IPS-NIHi11 (cell line): Measurements from ENCODE around the gene PSME4.
A peak's percentile ranks its signal among the peaks of the same experiment; 100 is the strongest.
"Not testable (repeated sequence)": the region's sequence is repeated elsewhere in the genome, so short reads cannot be mapped to it uniquely, and the experiment has no call there.

Source experiments
- DNase-seq: peaks from one replicate; pipeline ENCODE4 v3.0.0; 2012; ENCODE audit warnings: mixed read lengths, low spot score

The PSME4 gene

DNA sequence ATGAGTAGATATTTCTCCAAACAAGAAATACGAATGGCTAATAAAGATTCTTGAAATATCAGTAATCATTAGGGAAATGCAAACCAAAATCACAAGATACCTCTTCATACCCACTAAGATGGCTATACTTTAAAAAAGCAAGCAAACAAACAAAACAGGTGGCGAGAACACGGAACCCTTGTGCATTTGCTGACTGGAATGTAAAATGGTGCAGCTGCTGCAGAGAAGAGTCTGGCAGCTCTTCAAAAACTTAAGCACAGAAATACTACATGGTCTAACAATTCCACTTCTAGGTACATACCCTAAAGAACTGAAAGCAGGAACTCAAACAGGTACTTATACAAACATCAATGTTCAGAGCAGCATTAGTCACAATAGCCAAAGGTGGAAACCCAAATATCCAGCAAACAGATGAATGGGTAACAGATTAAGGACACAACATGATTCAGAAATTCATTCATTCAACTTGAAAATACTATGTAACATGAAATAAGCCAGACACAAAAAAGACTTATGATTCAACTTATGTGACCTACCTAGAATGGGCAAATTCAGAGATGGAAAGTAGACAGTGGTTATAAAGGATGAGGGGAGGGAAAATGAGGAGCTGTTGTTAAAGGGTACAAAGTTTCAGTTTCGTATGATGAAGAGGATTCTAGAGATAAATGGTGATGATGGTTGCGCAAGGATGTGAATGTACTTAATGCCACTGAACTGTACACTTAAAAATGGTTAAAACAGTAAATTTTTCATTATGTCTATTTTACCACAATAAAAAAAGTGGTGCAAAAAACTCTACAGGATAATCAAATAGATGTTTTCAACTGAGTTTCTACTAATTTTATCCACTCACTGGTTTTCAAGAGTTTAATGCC, 84.2 kb downstream of the PSME4 start:
- no peak for DNase-seq

DNA sequence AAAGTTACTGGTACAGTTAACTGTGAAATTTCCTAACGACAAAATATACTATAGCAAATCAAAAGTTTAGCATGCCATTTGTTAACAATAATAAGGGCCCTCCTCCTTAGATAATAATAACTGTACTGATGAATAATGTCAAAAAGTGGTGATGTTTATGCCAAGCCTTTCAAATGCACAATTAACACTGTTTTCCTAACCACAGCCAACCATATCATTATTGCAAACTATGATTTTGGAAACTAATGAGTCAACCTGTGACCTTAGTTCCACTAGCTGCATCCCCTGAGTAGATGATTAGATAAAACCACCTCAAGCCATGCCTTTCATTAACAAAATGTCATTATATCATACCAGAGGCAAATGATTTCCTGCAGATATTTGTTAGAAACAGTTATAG, 85.9 kb downstream of the PSME4 start:
- no peak for DNase-seq

DNA sequence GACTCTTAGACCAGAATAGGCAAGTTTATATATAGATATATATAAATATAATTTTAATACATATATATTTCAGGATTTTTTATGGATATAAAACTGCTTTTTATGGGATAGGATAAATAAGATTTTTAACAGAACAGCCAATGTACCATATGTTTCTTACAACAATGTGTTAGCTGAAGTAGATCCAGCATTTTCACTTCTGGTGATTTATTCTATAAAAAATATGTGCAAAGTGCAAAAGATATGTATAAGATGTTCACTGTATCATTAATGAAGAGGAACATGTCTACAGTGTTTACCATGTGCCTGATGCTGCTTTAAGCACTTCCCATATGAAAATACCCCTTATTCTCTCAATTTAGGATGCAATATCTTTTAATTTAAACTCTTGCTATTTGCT, 88.8 kb downstream of the PSME4 start:
- no peak for DNase-seq

DNA sequence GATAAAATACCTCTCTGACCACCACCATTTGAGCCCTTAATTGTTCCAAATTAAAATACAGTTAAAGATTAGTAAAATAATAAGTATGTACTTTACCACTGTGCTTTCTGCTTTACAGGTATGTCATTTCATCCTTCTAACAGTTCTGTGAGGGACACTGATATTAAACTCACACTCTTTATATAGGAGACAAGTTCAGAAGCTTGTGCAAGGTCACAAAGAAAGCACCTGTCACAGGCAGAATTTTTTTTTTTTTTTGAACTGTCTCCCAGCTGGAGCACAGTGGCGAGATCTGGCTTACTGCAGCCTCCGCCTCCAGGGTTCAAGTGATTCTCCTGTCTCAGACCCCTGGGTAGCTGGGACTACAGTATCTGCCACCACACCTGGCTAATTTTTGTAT, 89.4 kb downstream of the PSME4 start:
- DNase-seq = no peak

DNA sequence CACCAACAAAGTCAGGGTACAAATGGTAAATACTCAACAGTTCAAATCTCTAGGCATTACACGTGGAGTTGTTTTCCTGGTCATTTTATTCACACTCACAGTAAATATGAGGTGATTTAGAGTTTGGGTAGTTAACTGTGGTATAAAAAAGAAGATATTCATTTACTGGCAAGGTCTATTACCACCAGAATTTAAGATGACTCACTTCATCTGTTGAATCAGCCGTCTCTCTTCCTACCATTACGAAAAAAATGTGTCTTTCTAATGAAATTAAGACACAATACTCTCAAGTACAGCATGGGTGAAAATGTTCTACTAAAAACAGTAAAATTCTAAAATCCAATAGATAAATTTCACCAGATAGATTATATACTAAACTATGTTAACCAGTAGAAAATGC, 90.0 kb downstream of the PSME4 start:
- DNase-seq = no peak

DNA sequence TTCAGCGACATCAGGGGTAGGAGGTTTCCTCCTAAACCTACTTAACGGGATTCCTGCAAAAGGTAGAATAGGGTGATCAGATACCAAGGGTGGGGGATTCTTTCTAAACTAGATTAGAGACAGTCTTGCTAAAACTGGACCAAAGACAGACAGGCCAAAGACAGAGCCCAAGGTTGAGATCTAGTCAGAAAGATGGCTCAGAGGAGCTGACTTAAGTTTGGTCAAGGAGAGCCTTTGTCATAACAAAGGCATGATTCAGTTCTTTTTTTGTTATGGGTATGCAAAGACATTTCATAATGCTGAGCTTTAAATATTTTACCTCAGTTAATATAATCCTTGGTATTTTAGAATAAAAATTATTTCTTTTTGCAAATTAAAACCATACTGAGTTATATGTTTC, 93.2 kb downstream of the PSME4 start:
- DNase-seq = no peak

DNA sequence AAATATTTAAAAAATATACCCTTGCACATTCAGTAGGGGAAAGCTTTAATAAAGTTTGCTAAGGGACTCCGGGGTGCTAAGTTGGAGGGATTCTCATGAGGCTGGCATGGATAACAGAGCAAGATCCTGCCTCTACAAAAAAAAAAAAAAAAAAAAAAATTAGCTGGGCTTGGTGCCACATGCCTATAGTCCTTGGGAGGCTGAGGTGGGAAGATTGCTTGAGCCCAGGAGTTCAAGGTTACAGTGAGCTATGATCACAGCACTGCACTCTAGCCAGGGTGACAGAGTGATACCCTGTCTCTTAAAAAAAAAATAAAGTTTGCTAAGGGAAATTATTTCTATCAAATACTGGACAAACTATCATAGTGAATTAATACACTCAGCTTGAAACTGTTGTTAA, 93.7 kb downstream of the PSME4 start:
- no peak for DNase-seq

DNA sequence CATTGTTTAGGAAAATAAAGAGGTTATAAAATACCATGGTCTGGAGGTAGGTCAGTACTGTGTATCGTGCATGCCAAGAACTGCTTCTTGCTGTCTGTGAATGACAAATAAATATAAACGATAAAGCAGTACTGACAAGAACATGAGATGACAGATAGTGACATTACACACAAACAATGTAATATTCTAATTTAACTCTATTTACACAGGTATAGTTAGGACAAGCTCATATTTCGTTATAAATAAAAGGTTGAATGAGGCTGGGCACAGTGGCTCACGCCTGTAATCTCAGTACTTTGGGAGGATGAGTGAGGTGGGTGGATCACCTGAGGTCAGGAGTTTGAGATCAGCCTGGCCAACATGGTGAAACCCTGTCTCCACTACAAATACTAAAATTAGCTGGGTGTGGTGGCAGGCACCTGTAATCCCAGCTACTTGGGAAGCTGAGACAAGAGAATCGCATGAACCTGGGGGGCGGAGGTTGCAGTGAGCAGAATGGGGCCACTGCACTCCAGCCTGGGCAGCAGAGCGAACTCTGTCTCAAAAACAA, 96.3 kb downstream of the PSME4 start:
- no peak for DNase-seq

DNA sequence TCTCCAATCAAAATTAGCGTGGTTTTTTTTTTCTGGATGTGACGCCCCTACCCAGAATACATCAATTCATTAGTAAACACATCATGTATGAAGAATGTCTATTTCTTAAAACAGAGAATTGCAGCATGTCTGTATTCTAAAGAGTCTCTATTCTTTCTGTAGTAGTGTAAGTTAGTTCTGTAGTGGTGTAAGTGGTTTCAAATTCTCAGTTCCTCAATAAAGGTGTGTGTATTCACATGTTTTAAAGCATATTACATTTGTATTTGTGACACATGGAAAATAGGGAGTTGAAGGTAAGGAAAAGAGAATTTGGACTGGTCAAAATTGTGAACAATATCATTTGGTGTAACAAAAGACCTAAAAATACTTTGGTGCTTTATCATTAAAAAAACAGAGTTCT, 103.0 kb downstream of the PSME4 start:
- DNase-seq = no peak

DNA sequence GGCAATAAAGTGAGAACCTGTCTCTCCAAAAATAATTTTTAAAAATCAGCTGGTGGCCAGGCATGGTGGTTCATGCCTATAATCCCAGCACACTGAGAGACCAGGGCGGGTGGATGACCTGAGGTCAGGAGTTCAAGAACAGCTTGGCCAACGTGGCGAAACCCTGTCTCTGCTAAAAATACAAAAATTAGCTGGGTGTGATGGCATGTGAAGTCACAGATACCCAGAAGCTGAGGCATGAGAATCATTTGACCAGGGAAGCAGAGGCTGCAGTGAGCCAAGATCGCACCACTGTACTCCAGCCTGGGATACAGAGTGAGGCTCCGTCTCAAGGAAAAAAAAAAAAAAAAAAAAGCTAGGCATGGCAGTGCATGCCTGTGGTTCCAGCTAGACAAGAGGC, 103.6 kb downstream of the PSME4 start:
- no peak for DNase-seq

DNA sequence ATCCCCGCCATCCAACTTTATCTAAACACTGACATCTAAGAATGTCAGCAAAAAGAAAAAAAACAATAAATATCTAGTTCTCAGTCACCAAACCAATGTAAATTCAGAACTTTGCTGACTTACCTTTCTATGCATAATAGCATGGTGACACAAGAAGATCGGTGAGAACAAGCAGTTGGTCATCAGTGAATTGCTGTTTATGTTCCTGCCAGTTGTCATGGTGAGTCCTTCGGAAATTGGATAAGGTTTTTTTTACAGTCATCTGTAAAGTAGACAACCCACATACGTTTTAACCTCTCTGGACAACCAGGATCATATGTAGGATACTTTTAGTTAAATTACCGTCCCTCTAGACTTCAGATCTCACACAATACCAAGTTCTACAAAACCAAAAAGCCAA, 104.8 kb downstream of the PSME4 start:
- no peak for DNase-seq

DNA sequence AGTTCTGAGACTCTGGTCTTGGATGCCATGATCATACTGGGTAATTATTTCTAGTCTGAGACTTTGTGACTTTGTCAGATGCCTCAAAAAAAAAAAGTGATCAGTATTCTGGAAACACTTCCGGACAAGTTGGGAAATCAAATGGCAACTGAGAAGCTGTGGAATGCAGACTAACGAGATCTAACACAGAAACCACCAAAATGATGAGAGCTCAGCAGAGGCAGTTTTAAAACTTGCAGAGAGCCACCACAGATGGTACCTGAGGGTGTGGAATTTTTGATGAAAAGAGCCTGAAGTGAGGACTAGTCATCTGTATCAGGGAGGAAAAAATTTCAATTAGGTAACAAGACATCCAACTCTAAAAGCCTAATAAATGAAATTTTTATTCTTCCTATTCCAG, 105.5 kb downstream of the PSME4 start:
- DNase-seq = no peak

DNA sequence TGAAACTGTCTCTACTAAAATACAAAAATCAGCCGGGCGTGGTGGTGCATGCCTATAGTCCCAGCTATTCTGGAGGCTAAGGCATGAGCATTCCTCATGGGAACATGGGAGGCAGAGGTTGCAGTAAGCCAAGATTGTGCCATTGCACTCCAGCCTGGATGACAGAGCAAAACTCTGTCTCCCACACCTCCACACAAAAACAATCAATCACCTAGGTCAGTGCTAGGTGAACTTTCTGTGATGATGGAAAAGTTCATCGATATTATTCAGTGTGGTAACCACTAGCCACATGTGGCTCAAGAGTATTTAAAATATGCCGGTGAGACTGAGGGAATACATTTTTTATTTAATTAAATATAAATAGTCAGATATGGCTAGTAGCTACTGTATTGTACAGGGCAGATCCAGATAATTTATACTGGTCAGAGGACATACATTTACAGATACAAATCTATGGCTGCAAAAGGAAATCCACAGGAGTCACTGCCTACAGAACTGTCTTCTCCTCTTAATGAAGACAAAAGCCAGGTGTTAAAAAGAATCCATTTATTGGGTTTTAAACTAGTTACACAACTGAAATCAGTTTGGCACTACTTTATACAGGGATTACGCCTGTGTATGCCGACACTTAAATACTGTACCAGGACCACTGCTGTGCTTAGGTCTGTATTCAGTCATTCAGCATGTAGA, 107.1 kb downstream of the PSME4 start:
- DNase-seq = no peak

DNA sequence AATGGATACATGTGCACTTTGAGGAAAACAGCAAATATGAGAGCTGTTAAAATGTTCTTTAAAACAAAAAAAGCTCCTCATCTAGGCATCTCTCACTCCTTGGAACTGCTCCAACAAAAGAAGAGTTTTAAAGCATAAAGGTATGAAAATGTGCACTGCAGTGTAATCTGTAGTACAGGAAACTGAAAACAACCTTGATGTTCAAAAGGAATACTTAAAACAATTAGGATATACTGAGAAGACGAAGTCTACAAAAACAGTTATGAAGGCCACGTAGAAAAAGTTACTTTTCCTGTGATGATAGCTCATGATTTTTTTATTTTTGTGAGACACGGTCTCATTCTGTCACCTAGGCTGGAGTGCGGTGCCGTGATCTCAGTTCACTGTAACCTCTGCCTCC, 109.0 kb downstream of the PSME4 start:
- no peak for DNase-seq

DNA sequence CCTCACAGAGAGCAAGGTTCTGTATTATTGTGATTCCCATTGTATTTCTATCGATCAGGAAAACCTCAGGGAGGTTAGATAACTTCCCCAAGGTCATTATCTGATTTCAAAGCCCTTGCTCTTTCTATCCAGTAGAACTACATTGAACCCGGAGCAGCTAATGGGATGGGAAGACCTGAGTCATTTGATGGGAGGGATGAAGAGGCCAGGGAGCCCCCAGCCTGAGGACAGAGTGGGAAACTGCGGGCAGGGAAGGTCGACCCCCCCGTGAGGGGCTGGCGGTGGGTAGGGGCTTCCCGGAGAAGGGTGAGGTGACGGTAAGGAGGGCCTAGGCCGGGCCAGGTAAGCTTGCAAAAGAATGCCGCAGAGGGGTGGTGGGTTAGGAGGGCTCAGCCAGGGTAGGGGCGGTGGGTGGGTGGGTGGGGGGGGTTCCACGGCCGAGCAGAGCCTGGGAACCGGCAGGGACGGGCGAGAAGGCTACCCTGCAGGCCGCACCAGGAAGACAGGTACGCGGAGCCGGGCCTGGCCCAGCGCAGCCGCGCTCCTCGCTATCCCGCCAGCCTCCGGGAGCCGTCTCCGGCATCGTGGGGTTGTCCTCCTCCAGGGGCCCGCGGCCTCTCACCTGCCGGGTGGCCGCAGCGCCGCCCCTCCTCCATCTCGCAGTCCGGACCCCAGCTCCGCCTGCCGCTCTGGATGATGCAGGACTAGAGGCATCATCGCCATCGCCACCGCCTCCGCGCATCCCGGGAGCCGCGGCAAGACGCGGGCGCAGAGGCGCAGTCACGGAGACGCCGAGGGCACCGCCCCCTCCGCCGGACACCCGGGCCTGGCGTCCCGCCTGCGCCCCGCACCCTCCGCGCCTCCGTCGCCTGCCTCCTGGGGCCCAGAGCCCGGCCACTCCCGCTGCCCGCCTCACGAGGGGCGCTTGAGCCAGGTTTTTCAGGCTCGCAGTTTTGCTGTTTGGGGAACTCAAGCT, 111.3 kb downstream of the PSME4 start, which contains the start of gene GPR75:
Gene GPR75, minus strand, starts transcription at position 762 of the 976 bp plus-strand sequence. CDS start 5,211 bp downstream, outside the sequence.
- DNase-seq = peak; percentile 40

DNA sequence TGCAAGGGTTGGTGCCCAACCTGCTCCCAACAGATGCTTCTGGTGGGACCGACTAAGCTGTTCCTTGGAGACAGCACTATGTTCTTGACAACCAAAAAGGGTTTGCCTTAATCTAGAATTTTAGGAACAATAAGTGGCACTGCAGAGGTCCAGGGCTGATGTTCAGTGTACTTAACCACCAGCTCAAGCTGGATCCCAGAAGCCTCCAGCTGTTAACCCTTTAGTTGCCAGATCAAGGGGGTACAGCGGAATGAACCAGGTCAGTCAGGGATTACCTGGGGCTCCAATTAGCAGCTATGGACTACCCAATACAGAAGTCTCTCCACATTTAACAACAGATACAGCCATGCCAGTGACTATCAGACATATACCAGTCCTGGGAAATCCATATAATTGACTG, 114.5 kb downstream of the PSME4 start:
- peak; percentile 25 for DNase-seq

DNA sequence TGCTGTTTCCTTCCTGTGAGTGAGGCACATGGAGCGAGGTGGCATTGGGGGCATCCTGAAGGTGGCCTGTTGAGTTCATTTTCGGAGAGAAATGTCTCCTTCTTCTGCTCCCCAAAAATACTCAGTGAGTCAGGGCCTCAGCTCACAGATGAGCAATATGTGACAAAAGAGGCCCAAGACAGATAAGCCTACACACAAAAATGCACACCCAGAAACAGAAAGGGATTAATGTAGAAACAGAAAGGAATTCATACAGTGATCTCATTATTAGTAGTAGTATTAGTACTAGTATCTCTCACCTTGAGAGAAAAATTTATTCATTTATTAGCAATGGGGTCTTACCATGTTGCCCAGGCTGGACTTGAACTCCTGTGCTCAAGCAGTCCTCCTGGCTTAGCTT, 116.1 kb downstream of the PSME4 start:
- no peak for DNase-seq

DNA sequence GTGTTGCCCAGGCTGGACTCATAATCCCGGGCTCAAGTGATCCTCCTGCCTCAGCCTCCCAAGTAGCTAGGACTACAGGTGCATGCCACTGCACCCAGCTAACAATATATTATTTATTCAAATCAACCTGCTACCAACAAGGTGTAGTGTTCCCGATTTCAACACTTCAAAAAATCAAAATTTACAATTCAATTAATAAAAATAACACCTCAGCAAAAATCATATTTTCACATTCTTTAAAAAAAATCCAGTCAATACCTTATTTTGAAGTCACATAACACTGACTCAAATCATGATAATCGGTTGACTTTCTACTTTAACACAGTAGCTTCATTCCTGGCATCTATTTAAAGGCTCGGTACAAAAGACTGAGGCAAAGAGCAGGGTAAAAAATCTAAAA, 118.3 kb downstream of the PSME4 start:
- no peak for DNase-seq

DNA sequence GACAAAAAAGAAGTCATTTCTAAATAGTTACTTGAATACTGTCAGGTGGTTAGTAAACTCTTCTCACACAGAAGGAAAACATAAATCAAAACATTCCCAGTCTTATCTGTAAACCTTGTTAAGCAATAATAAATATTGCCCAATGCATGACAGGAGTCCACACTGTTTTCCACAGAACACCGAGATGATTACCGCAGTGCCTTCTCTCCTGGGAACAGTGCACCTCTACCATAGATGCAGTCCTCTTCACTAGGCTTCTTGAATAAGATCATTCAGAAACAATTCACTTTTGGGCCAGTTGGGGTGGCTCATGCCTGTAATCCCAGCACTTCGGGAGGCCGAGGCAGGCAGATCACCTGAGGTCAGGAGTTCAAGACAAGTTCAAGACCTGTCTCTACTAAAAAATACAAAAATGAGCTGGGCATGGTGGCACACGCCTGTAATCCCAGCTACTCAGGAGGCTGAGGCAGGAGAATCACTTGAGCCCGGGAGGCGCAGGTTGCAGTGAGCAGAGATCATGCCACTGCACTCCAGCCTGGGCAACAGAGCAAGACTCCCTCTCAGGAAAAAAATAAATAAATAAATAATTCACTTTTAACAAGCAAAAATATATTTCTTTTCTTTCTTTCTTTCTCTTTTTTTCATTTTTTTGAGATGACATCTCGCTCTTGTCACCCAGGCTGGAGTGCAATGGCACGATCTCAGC, 119.6 kb downstream of the PSME4 start:
- DNase-seq = not testable (repeated sequence)

DNA sequence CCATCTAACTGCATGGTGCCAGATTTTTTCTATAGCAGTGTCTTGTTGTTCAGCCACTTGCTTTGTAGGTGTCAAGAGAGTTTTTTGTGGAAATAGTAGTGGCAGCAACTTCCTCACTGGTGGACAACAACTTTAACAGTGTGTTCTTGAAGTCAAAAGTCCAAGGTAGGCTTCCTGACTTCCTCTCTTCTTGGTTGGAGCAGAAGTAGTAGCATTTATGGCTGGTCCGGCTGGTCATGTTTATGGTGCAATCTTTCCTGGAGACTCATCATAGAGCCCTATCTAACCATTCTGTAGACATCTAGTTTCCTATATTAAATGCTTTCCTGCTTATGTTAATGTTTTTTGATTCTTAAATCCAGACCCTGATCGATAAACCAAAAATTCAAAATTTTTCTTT, 122.7 kb downstream of the PSME4 start:
- DNase-seq = no peak

DNA sequence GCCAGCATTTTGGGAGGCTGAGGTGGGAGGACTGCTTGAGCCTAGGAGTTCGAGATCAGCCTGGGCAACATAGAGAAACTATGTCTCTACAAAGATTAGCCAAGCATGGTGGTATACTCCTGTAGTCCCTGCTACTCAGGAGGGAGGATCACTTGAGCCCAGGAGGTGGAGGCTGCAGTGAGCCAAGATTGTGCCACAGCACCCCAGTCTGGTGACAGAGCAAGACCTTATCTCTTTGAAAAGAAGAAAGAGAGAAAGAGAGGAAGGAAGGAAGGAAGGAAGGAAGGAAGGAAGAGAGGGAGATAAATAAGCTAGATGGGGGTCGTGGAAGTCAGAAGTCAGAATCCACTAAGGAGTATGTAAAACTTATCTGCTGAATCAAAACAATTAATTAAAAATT, 127.2 kb downstream of the PSME4 start:
- DNase-seq = no peak
